ENCODE results near the gene KDELR3.

The KDELR3 gene

GRCh38 chr22:38440747-38441350, 27.0 kb upstream of the KDELR3 start:
- no peak for DNase-seq

DNA sequence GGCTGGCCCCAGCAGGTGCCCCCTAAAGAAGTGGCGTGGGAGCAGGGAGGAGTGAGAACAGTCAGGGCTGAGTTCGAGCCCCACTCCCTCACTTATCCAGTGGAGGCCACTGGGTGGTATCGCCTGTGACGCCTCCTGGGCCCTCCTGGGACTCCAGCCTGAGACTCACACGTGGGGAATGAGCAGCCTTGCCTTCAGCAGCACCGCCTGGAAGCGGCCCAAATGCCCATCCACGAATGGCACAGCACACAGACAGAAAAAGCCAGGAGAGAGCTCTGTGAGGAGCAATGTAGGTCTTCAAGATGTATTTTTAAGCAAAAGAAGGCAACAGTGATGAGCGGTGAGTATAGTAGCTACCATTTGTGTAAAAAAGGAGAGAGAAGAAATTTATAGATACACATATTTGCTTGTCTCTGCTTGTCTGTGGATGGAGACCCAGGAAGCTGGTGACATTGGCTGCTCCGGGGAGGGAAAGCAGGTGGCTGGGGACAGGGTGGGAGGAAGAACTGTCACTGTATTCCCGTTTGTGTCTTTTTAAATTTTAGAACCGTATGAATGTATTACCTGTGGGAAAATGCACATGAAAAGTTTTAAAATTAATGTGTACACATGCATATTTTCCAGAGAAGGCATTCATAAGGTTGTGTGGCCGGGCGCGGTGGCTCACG, 26.1 kb upstream of the KDELR3 start:
- no peak for DNase-seq

DNA sequence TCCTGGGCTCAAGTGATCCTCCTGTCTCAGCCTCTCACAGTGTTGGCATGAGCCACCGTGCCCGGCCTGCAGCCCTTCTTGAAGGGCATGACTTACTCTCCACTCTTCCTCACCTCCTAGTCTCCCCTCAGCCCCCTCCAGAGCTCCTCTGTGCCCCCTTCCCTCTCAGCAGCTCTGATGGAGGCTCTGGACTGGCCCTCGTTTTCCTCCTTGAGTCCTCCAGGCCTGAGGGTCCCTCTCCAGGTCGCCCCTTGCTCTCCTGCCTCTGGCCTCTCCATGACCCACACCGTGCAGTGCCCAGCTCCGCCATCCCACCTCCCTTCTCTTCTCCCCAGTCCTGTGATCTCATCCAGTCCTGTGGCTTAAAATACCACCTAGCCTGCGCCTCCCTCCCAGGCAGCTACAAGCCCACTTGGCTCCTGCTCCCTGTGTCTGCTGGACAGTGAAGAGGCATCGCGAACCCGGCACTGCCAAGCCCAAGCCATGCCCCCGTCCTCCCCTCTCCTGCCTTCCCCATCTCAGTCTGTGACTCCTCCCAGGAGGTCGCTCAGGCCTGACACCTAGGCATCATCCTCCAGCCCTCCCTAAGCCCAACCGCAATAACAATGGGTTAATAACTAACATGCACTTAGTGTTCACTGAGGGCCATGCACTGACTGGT, 24.8 kb upstream of the KDELR3 start:
- DNase-seq = no peak

GRCh38 chr22:38443628-38444521, 24.0 kb upstream of the KDELR3 start:
- DNase-seq = no peak

DNA sequence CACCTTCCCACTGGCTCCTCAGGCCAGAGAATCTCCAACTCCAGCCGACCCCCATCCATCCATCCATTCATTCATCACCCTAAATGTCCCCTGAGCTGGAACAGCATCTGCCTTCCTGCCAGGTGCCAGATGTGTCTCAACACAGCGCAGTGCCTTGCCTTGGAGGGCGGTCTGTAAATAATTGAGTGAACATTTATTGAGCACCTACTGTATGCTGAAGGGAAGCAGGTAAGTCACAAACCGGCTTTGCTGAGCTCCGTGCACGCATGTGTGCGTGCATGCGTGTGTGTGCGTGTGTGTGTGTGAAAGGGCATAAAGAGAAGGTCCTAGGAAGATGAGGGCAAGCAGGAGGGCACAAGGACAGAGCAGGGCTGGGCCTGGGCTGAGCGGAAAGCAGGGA, 23.1 kb upstream of the KDELR3 start:
- no peak for DNase-seq

- DNase-seq = no peak
These were observed 21.8 kb upstream of the KDELR3 start for GRCh38 chr22:38446018-38446601.

DNA sequence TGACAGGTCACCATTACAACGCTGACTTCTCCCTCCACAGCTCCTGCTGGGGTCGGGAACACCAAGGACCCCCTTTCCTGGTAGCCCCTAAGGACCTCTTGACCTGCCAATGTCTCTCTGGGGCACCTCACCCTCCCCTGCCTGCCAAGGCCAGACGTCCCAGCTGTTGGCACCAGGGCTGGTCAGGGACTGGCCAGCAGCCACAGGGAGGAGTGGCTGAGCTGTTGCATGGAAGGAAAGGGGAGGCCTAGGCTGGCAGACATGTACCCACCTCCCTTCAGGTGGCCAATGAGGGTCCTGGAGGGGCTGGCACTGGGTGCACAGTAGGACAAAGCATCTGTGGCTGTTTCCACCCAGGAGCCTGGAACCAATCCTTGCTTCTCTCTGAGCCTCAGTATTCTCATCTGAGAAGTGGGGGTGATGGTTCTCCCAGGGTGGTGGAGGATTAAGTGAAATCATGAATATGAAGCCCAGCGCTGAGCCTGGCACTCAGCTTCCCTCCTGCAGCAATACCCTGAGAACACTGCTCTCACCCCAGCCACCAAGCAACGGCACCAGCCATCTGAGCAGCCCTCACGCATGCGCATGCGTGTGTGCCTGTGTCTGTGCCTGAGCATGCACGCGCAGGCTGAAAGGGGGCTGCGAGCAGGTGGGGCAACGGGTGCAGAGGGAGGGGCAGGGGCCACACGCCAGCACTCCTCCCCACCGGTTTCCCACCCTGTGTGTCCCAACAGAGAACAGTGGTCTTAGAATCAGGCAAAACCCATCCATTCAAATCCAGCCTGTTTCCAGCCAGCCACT, 18.8 kb upstream of the KDELR3 start:
- DNase-seq = no peak

DNA sequence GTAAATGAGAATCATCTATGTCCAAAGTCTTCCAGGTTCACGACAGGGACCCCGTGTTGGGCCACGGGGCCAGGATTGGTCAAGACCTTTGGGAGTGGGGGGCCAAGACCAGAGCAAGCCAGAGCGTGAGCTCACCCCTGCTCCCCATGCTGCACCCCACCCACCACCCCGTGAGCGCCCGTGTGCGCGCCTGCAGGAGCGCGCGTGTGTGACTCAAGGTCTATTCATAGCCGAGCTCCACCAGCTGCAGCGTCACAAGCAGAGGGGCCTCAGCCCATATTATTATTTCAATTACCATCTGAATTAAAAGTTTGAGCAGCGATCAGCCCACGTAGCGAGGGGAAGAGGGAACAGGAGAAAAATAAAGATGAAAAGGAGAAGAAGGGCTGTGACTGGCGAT, 18.1 kb upstream of the KDELR3 start:
- DNase-seq = no peak

DNA sequence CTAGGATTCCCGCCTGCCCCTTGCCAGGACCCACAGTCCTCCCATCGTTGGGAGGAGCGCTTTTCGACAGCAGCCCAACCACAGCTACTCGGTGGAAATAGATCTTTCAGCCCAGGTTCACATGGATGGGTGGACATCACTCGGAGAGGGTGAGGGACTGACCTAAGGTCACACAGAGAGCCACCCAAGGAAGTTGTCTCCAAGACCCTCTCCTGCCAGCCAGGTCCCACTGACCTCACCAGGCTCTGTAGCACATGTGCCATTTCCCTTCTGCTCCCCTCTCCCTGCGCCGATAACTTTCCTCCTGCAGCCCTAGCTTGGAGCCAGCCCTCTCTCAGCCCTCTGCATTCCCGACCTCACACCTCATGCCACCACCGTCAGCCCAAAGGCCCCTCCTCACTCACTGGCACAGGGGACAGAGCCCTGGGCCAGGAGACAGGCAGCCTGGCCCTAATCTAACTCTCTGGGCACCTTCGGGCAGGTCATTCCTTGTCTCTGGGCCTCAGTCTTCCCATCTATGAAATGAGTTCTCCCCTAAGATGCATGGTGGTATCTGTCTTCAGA, 17.6 kb upstream of the KDELR3 start:
- no peak for DNase-seq

GRCh38 chr22:38451404-38451803, 16.5 kb upstream of the KDELR3 start:
- no peak for DNase-seq

GRCh38 chr22:38451864-38452263, 16.0 kb upstream of the KDELR3 start:
- DNase-seq = no peak

DNA sequence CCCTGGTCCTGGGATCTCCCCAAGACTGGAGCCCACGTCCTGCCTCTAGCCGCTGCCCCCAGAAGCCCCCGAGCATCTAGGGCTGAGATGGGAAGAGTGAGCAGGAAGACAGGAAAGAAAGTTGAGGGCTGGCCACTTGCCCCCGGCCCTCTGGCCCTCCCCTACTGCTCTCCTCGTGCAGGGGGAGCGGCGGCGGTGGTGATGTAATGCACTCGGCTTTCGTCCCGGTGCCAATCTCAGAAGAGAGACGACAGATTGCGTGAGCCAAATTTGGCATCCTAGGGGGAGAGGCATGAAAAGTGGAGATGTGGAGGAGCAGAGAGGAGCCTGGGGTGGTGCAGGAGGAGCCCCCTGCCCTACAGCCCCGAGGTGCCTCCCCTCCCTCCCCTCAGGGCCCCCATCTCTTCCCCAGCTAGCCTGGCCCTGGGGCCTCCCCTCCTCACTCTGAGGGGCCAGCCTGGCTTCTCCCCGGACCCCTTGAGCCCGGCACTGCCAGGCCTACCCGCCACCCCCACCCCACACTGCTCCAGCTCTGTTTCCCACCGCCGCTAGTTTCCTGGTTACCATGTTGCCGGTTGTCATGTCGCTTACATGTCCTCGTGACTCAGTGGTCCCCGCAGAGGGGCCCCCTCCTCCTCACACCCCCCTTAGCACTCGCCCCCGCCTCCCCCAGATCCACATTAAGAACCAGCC, 15.4 kb upstream of the KDELR3 start:
- no peak for DNase-seq

- DNase-seq = no peak
These were observed 14.7 kb upstream of the KDELR3 start for GRCh38 chr22:38453066-38453672.

DNA sequence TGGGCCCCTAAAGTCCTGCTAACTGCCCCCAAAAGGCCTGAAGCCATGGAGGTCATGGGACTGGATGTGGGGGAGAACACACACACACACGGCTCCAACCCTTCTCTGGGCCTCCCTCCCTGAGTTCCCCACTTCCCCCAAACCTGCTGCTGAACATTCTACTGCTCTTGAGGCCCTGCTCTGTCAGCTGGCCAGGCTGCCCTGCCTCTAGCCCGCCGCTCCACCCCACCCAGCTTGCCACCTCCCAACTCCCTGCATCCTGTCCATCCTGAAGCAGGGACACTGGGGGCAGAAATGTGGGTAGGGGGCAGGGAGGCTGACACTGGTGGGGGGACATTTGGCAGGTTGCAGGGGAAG, 13.9 kb upstream of the KDELR3 start:
- DNase-seq = no peak

DNA sequence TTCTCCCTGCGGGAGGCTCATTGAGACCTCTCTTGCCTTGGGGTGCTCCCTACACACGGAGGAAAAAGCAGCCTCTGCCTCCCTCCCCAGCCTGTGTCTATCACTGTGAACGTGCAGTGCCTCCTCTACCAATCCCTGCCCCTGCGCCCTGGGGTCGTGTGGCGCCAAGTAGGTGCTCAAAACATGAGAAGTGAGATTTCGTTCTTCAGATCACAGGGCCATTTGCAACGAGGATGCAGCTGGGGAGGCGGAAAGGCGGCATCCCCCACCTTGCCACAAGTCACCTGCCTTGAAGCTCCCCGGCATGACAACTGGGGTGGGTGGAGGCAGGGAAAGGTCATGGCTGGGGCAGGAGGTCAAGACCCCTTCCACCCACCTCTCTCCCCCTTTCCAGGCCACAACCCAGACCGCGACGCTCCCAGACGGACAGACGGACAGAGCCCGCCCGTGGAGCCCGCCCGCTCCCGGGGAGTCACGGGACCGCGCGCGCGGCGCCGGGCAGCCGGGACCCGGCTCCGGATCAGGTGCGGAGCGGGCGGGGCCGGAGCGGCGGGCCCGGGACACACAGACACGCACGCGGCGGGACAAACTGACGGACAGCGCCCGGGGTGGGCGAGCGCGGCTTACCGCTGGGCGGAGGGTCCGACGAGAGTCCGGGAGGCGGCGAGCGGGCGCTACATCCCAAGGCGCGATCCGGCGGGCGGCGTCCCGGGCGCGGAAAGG, 13.4 kb upstream of the KDELR3 start:
- DNase-seq = no peak

- DNase-seq = no peak
These were observed 12.8 kb upstream of the KDELR3 start, which contains the start of gene KCNJ4 for GRCh38 chr22:38455076-38455529. Gene KCNJ4, minus strand, starts transcription at chr22:38455199. Its CDS starts 27,067 bp downstream, at chr22:38428132.

GRCh38 chr22:38455530-38456271, 12.2 kb upstream of the KDELR3 start:
- no peak for DNase-seq

- no peak for DNase-seq
These were observed 11.5 kb upstream of the KDELR3 start for GRCh38 chr22:38456272-38456835.
